Trophoblast cell (in vitro differentiated cells and primary cell): ENCODE measurements around the gene TRDN.
A peak's percentile ranks its signal among the peaks of the same experiment; 100 is the strongest.

ENCODE experiments used
- DNase-seq, 2 donors: peaks; one replicate each; pipeline ENCODE4 v3.0.0-alpha.2; 2016
- H2AFZ ChIP-seq: 2 replicates; pipeline ENCODE4 v1.6.1; 2013; ENCODE audit warnings: low read length, moderate library complexity, mild to moderate bottlenecking; ENCODE audit not compliant: insufficient read depth, poor library complexity
- H2AK5ac ChIP-seq: 2 replicates; pipeline ENCODE4 v1.6.1; 2013; ENCODE audit warnings: mild to moderate bottlenecking, low read length
- H2BK120ac ChIP-seq: 2 replicates; pipeline ENCODE4 v1.6.1; 2013; ENCODE audit warnings: low read length, mild to moderate bottlenecking, moderate library complexity; ENCODE audit not compliant: insufficient read depth, poor library complexity
- H2BK12ac ChIP-seq: 2 replicates; pipeline ENCODE4 v1.6.1; 2013; ENCODE audit warnings: mild to moderate bottlenecking, low read length, moderate library complexity
- H2BK5ac ChIP-seq: 2 replicates; pipeline ENCODE4 v1.6.1; 2013; ENCODE audit warnings: low read length, low read depth, moderate library complexity, mild to moderate bottlenecking; ENCODE audit not compliant: poor library complexity
- H3K14ac ChIP-seq: 2 replicates; pipeline ENCODE4 v1.6.1; 2013; ENCODE audit warnings: mild to moderate bottlenecking, low read length
- H3K18ac ChIP-seq: 2 replicates; pipeline ENCODE4 v1.6.1; 2013; ENCODE audit warnings: mild to moderate bottlenecking, low read length
- H3K23ac ChIP-seq: 2 replicates; pipeline ENCODE4 v1.6.1; 2013; ENCODE audit warnings: low read length
- H3K27ac ChIP-seq: 2 replicates; pipeline ENCODE4 v1.5.1; 2013; ENCODE audit warnings: low read depth, mild to moderate bottlenecking, inconsistent platforms, low read length, moderate library complexity
- H3K27me3 ChIP-seq: 2 replicates; pipeline ENCODE4 v1.6.1; 2013; ENCODE audit warnings: inconsistent platforms, mild to moderate bottlenecking, low read length, moderate library complexity; ENCODE audit not compliant: insufficient read depth
- H3K36me3 ChIP-seq, 2 experiments: 1 replicate in 1 of 2; 2 replicates in 1 of 2; pipeline ENCODE4 v1.6.1; 2013; ENCODE audit warnings: low read length in 2 of 2, mild to moderate bottlenecking in 2 of 2, moderate library complexity in 1 of 2; ENCODE audit not compliant: insufficient read depth in 2 of 2, control insufficient read depth in 1 of 2
- H3K4ac ChIP-seq: 2 replicates; pipeline ENCODE4 v1.6.1; 2013; ENCODE audit warnings: low read depth, mild to moderate bottlenecking, low read length, moderate library complexity
- H3K4me1 ChIP-seq, 2 experiments: 1 replicate in 1 of 2; 2 replicates in 1 of 2; pipeline ENCODE4 v1.6.1; 2013; ENCODE audit warnings: low read length in 2 of 2, mild to moderate bottlenecking in 2 of 2, moderate library complexity in 1 of 2; ENCODE audit not compliant: insufficient read depth in 2 of 2, control insufficient read depth in 1 of 2
- H3K4me2 ChIP-seq: 2 replicates; pipeline ENCODE4 v1.6.1; 2013; ENCODE audit warnings: inconsistent platforms, mild to moderate bottlenecking, low read length, moderate library complexity
- H3K4me3 ChIP-seq: 2 replicates; pipeline ENCODE4 v1.5.1; 2013; ENCODE audit warnings: mild to moderate bottlenecking, low read depth, low read length, inconsistent platforms
- H3K79me1 ChIP-seq: one replicate; pipeline ENCODE4 v1.6.1; 2013; ENCODE audit warnings: low read length
- H3K79me2 ChIP-seq: 2 replicates; pipeline ENCODE4 v1.6.1; 2013; ENCODE audit warnings: low read length, mild to moderate bottlenecking; ENCODE audit not compliant: control insufficient read depth, insufficient read depth, poor library complexity
- H3K9ac ChIP-seq: 2 replicates; pipeline ENCODE4 v1.6.1; 2013; ENCODE audit warnings: mild to moderate bottlenecking, low read length
- H3K9me3 ChIP-seq: 2 replicates; pipeline ENCODE4 v1.6.1; 2013; ENCODE audit warnings: low read depth, mild to moderate bottlenecking, control low read depth, inconsistent platforms, low read length; ENCODE audit not compliant: insufficient read depth
- H4K12ac ChIP-seq: 2 replicates; pipeline ENCODE4 v1.6.1; 2013; ENCODE audit warnings: low read depth, mild to moderate bottlenecking, low read length, moderate library complexity
- H4K8ac ChIP-seq: 2 replicates; pipeline ENCODE4 v1.6.1; 2013; ENCODE audit warnings: low read depth, mild to moderate bottlenecking, low read length, moderate library complexity
- H4K91ac ChIP-seq: one replicate; pipeline ENCODE4 v1.6.1; 2013; ENCODE audit warnings: low read depth, mild to moderate bottlenecking, low read length, moderate library complexity
- WGBS: extraction: QIAGEN DNeasy Blood & Tissue Kit; methylation state at CpG from one replicate; pipeline ENCODE4 v1.1.7; 2013; ENCODE audit warnings: missing lambda C conversion rate; ENCODE audit not compliant: insufficient read length, insufficient coverage; ENCODE audit errors: extremely low coverage; 5-methylcytosine and 5-hydroxymethylcytosine counted together

The TRDN gene

DNA sequence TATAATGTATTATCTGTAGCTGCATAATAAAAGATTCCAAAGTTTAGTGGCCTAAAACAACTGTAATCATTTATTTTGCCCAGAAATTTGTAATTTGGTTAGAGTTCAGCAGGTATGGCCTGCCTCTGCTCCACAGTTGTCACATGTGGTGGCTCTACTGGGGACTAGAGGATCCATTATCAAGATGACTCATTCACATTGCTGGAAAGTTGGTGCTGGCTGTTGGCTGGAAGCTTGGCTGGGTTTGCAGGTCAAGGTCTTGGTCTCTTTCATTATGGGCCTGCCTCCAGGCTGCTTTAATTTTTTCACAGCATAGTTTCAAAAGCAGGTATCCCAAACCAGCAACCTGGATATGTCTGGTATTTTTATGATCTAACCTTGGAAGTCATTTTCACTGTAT lies 17.6 kb downstream of the TRDN start:
- Histone ChIP-seq H3K9me3 (no peaks in the 10 kb centered on the region), H3K14ac (no peak overlapping the region), H3K27ac (no peak overlapping the region), H4K12ac (no peak overlapping the region), H3K27me3 (no peaks in the 10 kb centered on the region), H4K8ac (no peak overlapping the region), H2AK5ac (no peak overlapping the region), H3K79me2 (no peaks in the 10 kb centered on the region), H3K4me1 (no peaks in the 10 kb centered on the region), H3K9ac (no peak overlapping the region), H2BK5ac (no peak overlapping the region), H3K23ac (no peak overlapping the region), H3K4me2 (no peak overlapping the region), H3K36me3 (no peaks in the 10 kb centered on the region), H2BK12ac (no peak overlapping the region), H3K4me3 (no peak overlapping the region), H2BK120ac (no peak overlapping the region), H4K91ac (no peak overlapping the region), H2AFZ (no peak overlapping the region), H3K79me1 (no peaks in the 10 kb centered on the region), H3K18ac (no peak overlapping the region), H3K4ac (no peak overlapping the region)
- DNase-seq, result peak; percentile 10 to 47

GRCh38 chr6:123616942-123617341 lies 19.8 kb downstream of the TRDN start:
- Histone ChIP-seq H3K18ac (no peak overlapping the region), H3K4me2 (no peak overlapping the region), H2AK5ac (no peak overlapping the region), H3K23ac (no peak overlapping the region), H3K36me3 (no peaks in the 10 kb centered on the region), H3K4ac (no peak overlapping the region), H3K4me3 (no peak overlapping the region), H3K14ac (no peak overlapping the region), H3K27me3 (no peaks in the 10 kb centered on the region), H2BK5ac (no peak overlapping the region), H4K91ac (no peak overlapping the region), H3K79me2 (no peaks in the 10 kb centered on the region), H3K27ac (no peak overlapping the region), H4K12ac (no peak overlapping the region), H3K79me1 (no peaks in the 10 kb centered on the region), H4K8ac (no peak overlapping the region), H3K9ac (no peak overlapping the region), H2BK120ac (no peak overlapping the region), H2BK12ac (no peak overlapping the region), H2AFZ (no peak overlapping the region), H3K4me1 (no peaks in the 10 kb centered on the region), H3K9me3 (no peaks in the 10 kb centered on the region)
- no CpG with 5 or more reads among the region's 3 CpGs for whole genome bisulfite sequencing
- DNase-seq, result no peak

GRCh38 chr6:123616016-123616415 lies 20.7 kb downstream of the TRDN start:
- Histone ChIP-seq H2BK12ac (no peak overlapping the region), H3K79me2 (no peaks in the 10 kb centered on the region)
- no CpG with 5 or more reads among the region's 5 CpGs for WGBS

GRCh38 chr6:123610779-123611178 lies 26.0 kb downstream of the TRDN start:
- H3K4me3 ChIP-seq, result no peak overlapping the region
- no peak overlapping the region for H2BK5ac ChIP-seq
- H3K14ac ChIP-seq, result no peak overlapping the region
- H3K36me3 ChIP-seq, result no peaks in the 10 kb centered on the region
- no peaks in the 10 kb centered on the region for H3K79me2 ChIP-seq
- H4K91ac ChIP-seq, result no peak overlapping the region
- no peak overlapping the region for H2AFZ ChIP-seq
- no peak overlapping the region for H3K23ac ChIP-seq
- no peak overlapping the region for H4K12ac ChIP-seq
- no peak overlapping the region for H2BK120ac ChIP-seq
- no peak overlapping the region for H3K18ac ChIP-seq
- H3K27me3 ChIP-seq, result no peaks in the 10 kb centered on the region
- no peak overlapping the region for H3K9ac ChIP-seq
- DNase-seq, result no peak
- H2AK5ac ChIP-seq, result no peak overlapping the region
- no peak overlapping the region for H3K27ac ChIP-seq
- H3K4me2 ChIP-seq, result no peak overlapping the region
- no peak overlapping the region for H2BK12ac ChIP-seq
- no peaks in the 10 kb centered on the region for H3K4me1 ChIP-seq
- H3K4ac ChIP-seq, result no peak overlapping the region
- no peaks in the 10 kb centered on the region for H3K79me1 ChIP-seq
- no peak overlapping the region for H4K8ac ChIP-seq
- H3K9me3 ChIP-seq, result no peaks in the 10 kb centered on the region

More at GRCh38 chr6:123616016-123616415, 20.7 kb downstream of the TRDN start:
- Histone ChIP-seq H3K79me1 (no peaks in the 10 kb centered on the region), H3K36me3 (no peaks in the 10 kb centered on the region), H2BK120ac (no peak overlapping the region), H2BK5ac (no peak overlapping the region), H4K91ac (no peak overlapping the region), H3K27ac (no peak overlapping the region), H2AK5ac (no peak overlapping the region), H3K18ac (no peak overlapping the region), H3K9ac (no peak overlapping the region), H3K27me3 (no peaks in the 10 kb centered on the region), H2AFZ (no peak overlapping the region), H3K23ac (no peak overlapping the region), H3K4me1 (no peaks in the 10 kb centered on the region), H3K14ac (no peak overlapping the region), H3K4me2 (no peak overlapping the region), H3K9me3 (no peaks in the 10 kb centered on the region), H3K4ac (no peak overlapping the region), H4K12ac (no peak overlapping the region), H4K8ac (no peak overlapping the region), H3K4me3 (no peak overlapping the region)
- DNase-seq, result no peak

DNA sequence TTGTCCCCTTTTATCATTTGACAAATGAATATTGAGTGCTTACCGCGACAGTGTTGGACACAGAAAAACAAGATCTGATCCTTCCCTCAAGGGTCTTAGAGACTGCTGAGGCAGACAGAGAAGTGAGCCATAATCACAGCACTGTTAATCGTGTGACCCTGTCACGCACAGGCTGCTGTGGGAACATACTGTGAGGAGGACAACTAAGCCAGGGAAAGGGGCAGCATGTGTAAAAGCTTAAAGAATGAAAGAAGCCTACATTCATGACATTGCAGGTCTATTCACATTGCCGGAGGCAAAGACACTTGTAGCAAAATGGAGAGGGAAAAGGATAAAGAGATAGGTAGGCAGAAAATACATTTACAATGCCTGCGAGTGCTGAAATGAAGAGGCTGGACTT lies 32.7 kb downstream of the TRDN start:
- H4K8ac ChIP-seq, result no peak overlapping the region
- no peak overlapping the region for H3K27ac ChIP-seq
- H3K23ac ChIP-seq, result no peak overlapping the region
- H2BK120ac ChIP-seq, result no peak overlapping the region
- no peaks in the 10 kb centered on the region for H3K79me2 ChIP-seq
- no peaks in the 10 kb centered on the region for H3K9me3 ChIP-seq
- H2BK12ac ChIP-seq, result no peak overlapping the region
- no peak overlapping the region for H2AFZ ChIP-seq
- no peak overlapping the region for H3K9ac ChIP-seq
- no peak overlapping the region for H3K14ac ChIP-seq
- H2AK5ac ChIP-seq, result no peak overlapping the region
- no peaks in the 10 kb centered on the region for H3K79me1 ChIP-seq
- H3K27me3 ChIP-seq, result no peaks in the 10 kb centered on the region
- H3K4me3 ChIP-seq, result no peak overlapping the region
- H3K18ac ChIP-seq, result no peak overlapping the region
- no CpG with 5 or more reads among the region's 6 CpGs for WGBS
- H3K4me1 ChIP-seq, result no peaks in the 10 kb centered on the region
- no peak overlapping the region for H4K91ac ChIP-seq
- H4K12ac ChIP-seq, result no peak overlapping the region
- DNase-seq, result peak; percentile 2 to 45
- no peaks in the 10 kb centered on the region for H3K36me3 ChIP-seq
- H3K4me2 ChIP-seq, result no peak overlapping the region
- no peak overlapping the region for H3K4ac ChIP-seq
- H2BK5ac ChIP-seq, result no peak overlapping the region
